Measurements from ENCODE around the gene HSPA12B. TPM values are rescaled to one million over a fixed set of nuclear protein-coding genes. Genes with fewer than 3 reads are reported as not detected.

Gene HSPA12B
- total and polyA plus RNA-seq, 2 of the 13 experiments (the other 11 are each of a cell fraction or from before 2014, with no cell fraction given): 0.01 TPM; not detected in 1

DNA sequence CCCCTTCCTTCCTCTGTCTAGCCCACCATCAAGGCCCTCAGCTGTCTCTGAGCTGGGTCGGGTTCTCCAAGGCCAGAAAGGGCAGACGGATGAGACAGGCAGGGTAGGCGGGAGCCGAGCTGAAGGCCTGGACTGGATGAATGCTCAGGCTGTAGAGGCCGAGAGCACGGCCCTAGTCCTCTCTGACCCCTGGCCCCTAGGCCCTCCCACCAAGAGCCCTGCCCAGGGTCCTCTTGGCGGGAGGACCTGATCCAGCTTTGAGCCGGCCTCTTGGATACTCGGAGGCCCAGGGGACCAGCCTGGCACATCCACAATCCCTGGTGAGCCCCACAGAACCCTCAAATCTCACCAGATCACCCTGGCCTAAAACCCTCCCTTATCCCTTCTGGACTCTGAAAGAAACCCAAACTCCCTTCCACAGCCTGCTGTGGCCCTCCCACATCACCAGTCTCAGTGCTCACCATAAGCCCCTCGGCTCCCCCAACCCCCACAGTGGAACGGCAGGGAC is 26.9 kb downstream of the HSPA12B start:
- ATAC-seq: 0 out of 3 replicates have a peak, but pooled peaks have one; percentile 5
- POLR2A ChIA-PET: interaction anchor here (1.1 to 2.0 kb wide), 2 partner anchors 9 to 13 kb away, joined by 3 to 6 read pairs; no protein-coding TSS in a partner anchor
- in situ Hi-C loops (cut with HindIII; ENCODE audit: extremely low pct_ligation_motif_present, low pct_unique_long_range_greater_than_20kb): no loop called here
- H3K4me3 ChIP-seq (replicated peaks in 1 of 3; ENCODE audit: insufficient read depth in 1 of 3, low read depth in 2 of 3, low read length in 3 of 3): no peak overlapping the region
- intact Hi-C loops (cut with micrococcal nuclease; ENCODE audit: unreplicated experiment): no loop called here
- H3K4me2 ChIP-seq (ENCODE audit: low read depth, low read length): no peak overlapping the region
- H2AFZ ChIP-seq (ENCODE audit: low read length): no peak overlapping the region
- no peak for FAIRE-seq
- H3K9ac ChIP-seq (ENCODE audit: insufficient read depth, low read depth, low read length): no peak overlapping the region
- WGBS (ENCODE audit: low lambda C conversion rate): 96% methylated on average over 8 of the region's 11 CpGs
- no TSS peak for BruUV-seq (replicated peaks)
- DNase-seq (ENCODE audit: low spot score): no peak
- H3K4me1 ChIP-seq (ENCODE audit: insufficient read depth, low read length): peaks cover 11% of the 10 kb centered on the region
- peaks cover 2% of the 10 kb centered on the region for H3K79me2 ChIP-seq (ENCODE audit: insufficient read depth, low read length)
- H3K36me3 ChIP-seq (replicated peaks in 1 of 2; ENCODE audit: control insufficient read depth in 1 of 2, insufficient read depth in 2 of 2, low read length in 2 of 2): peaks cover 35 to 43% of the 10 kb centered on the region in 2 experiments; a peak in 4 of 5 replicates
- TF ChIP-seq RBM22 (optimal IDR thresholded peaks at IDR 0.05; ENCODE audit: low read length) (peak; percentile 22), ZNF263 (CRISPR knock-in tag; IDR thresholded peaks at IDR 0.05) (peak; percentile 66), BORCS8-MEF2B (CRISPR knock-in tag; IDR thresholded peaks at IDR 0.05) (peak; percentile 10; the same call in 1 of the 2 replicates), ZNF501 (CRISPR knock-in tag; IDR thresholded peaks at IDR 0.05) (0 out of 2 replicates have a peak, but pooled peaks have one; percentile 25), SP140L (CRISPR knock-in tag; IDR thresholded peaks at IDR 0.05; ENCODE audit: borderline replicate concordance) (no peak)
- CTCF ChIA-PET (ENCODE audit: low intra/inter-chr PET ratio, low total read pairs): no interaction called here
- no peaks in the 10 kb centered on the region for H3K27me3 ChIP-seq (ENCODE audit: control insufficient read depth in 1 of 2, insufficient read depth in 2 of 2, low read length in 2 of 2)
- no peaks in the 10 kb centered on the region for H3K9me3 ChIP-seq (ENCODE audit: low read length)
- no peak overlapping the region for H3K27ac ChIP-seq (ENCODE audit: extremely low read length, insufficient read depth, low read length)
- H4K20me1 ChIP-seq (ENCODE audit: insufficient read depth, low read length): no peaks in the 10 kb centered on the region

GRCh38 chr20:3759884-3760283 is 27.4 kb downstream of the HSPA12B start:
- H3K4me1 ChIP-seq (ENCODE audit: insufficient read depth, low read length): peaks cover 16% of the 10 kb centered on the region
- no peaks in the 10 kb centered on the region for H3K27me3 ChIP-seq (ENCODE audit: control insufficient read depth in 1 of 2, insufficient read depth in 2 of 2, low read length in 2 of 2)
- CTCF ChIA-PET (ENCODE audit: low intra/inter-chr PET ratio, low total read pairs): no interaction called here
- FAIRE-seq (no peak), DNase-seq (ENCODE audit: low spot score) (no peak), ATAC-seq (no peak)
- POLR2A ChIA-PET: interaction anchor here (0.8 to 2.0 kb wide), 3 partner anchors 9 to 21 kb away, joined by 3 to 6 read pairs (median 3); partner anchors contain the start of gene SPEF1
- H3K4me2 ChIP-seq (ENCODE audit: low read depth, low read length): no peak overlapping the region
- H3K9ac ChIP-seq (ENCODE audit: insufficient read depth, low read depth, low read length): no peak overlapping the region
- peaks cover 6% of the 10 kb centered on the region for H3K79me2 ChIP-seq (ENCODE audit: insufficient read depth, low read length)
- H3K36me3 ChIP-seq (replicated peaks in 1 of 2; ENCODE audit: control insufficient read depth in 1 of 2, insufficient read depth in 2 of 2, low read length in 2 of 2): peaks cover 33 to 39% of the 10 kb centered on the region in 2 experiments; a peak in 4 of 5 replicates
- H4K20me1 ChIP-seq (ENCODE audit: insufficient read depth, low read length): no peaks in the 10 kb centered on the region
- 95% methylated on average over 11 of the region's 11 CpGs for WGBS (ENCODE audit: low lambda C conversion rate)
- H2AFZ ChIP-seq (ENCODE audit: low read length): no peak overlapping the region
- intact Hi-C loops (cut with micrococcal nuclease; ENCODE audit: unreplicated experiment): no loop called here
- H3K27ac ChIP-seq (ENCODE audit: extremely low read length, insufficient read depth, low read length): no peak overlapping the region
- H3K9me3 ChIP-seq (ENCODE audit: low read length): no peaks in the 10 kb centered on the region
- H3K4me3 ChIP-seq (replicated peaks in 1 of 3; ENCODE audit: insufficient read depth in 1 of 3, low read depth in 2 of 3, low read length in 3 of 3): no peak overlapping the region
- in situ Hi-C loops (cut with HindIII; ENCODE audit: extremely low pct_ligation_motif_present, low pct_unique_long_range_greater_than_20kb): no loop called here
- BruUV-seq (replicated peaks): no TSS peak
- TF ChIP-seq AGO2 (optimal IDR thresholded peaks at IDR 0.05; ENCODE audit: low read depth, low read length): peak; percentile 54
- peak; percentile 65; the same call in 1 of the 2 replicates for TF ChIP-seq ZBTB33 (CRISPR knock-in tag; IDR thresholded peaks at IDR 0.05)
- TF ChIP-seq, protein P1, sequence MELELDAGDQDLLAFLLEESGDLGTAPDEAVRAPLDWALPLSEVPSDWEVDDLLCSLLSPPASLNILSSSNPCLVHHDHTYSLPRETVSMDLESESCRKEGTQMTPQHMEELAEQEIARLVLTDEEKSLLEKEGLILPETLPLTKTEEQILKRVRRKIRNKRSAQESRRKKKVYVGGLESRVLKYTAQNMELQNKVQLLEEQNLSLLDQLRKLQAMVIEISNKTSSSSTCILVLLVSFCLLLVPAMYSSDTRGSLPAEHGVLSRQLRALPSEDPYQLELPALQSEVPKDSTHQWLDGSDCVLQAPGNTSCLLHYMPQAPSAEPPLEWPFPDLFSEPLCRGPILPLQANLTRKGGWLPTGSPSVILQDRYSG (CRISPR knock-in tag; IDR thresholded peaks at IDR 0.05): no peak
- TF ChIP-seq MATR3 (CRISPR knock-in tag; IDR thresholded peaks at IDR 0.05): no peak
- TF ChIP-seq, protein P2, sequence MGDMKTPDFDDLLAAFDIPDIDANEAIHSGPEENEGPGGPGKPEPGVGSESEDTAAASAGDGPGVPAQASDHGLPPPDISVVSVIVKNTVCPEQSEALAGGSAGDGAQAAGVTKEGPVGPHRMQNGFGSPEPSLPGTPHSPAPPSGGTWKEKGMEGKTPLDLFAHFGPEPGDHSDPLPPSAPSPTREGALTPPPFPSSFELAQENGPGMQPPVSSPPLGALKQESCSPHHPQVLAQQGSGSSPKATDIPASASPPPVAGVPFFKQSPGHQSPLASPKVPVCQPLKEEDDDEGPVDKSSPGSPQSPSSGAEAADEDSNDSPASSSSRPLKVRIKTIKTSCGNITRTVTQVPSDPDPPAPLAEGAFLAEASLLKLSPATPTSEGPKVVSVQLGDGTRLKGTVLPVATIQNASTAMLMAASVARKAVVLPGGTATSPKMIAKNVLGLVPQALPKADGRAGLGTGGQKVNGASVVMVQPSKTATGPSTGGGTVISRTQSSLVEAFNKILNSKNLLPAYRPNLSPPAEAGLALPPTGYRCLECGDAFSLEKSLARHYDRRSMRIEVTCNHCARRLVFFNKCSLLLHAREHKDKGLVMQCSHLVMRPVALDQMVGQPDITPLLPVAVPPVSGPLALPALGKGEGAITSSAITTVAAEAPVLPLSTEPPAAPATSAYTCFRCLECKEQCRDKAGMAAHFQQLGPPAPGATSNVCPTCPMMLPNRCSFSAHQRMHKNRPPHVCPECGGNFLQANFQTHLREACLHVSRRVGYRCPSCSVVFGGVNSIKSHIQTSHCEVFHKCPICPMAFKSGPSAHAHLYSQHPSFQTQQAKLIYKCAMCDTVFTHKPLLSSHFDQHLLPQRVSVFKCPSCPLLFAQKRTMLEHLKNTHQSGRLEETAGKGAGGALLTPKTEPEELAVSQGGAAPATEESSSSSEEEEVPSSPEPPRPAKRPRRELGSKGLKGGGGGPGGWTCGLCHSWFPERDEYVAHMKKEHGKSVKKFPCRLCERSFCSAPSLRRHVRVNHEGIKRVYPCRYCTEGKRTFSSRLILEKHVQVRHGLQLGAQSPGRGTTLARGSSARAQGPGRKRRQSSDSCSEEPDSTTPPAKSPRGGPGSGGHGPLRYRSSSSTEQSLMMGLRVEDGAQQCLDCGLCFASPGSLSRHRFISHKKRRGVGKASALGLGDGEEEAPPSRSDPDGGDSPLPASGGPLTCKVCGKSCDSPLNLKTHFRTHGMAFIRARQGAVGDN (CRISPR knock-in tag; IDR thresholded peaks at IDR 0.05): peak; percentile 19; the same call in 1 of the 2 replicates
- TF ChIP-seq HOXA3 (CRISPR knock-in tag; IDR thresholded peaks at IDR 0.05): peak; percentile 12; the same call in 1 of the 2 replicates

All from HepG2 (cell line).